T-helper 1 cell (primary cell): ENCODE results near the gene BMPER.

ENCODE experiments used
- DNase-seq, 5 donors: peaks; one replicate each; pipeline ENCODE4 v3.0.0-alpha.2; 2012 to 2020

Gene BMPER

GRCh38 chr7:34191162-34191561 lies 285.8 kb downstream of the BMPER start:
- DNase-seq: no peak

GRCh38 chr7:34191771-34192479 lies 286.6 kb downstream of the BMPER start:
- no peak for DNase-seq

GRCh38 chr7:34192906-34193305 lies 287.6 kb downstream of the BMPER start:
- DNase-seq: no peak

- no peak for DNase-seq
Observed at GRCh38 chr7:34198231-34198641, 292.9 kb downstream of the BMPER start.
